OCI-LY1 (cell line): ENCODE measurements around the gene RAPGEF1.

ENCODE experiments used
- CTCF ChIP-seq: fragments of 200-600 bp; sonication (generic), shearing (Covaris generic); IDR thresholded peaks from 2 replicates; pipeline ENCODE4 v1.5.1; 2017; ENCODE audit warnings: mild to moderate bottlenecking, antibody characterized with exemption, low read length, moderate library complexity, mixed read lengths
- EZH2 ChIP-seq: fragments of 200-600 bp; sonication (generic), shearing (Covaris generic); IDR thresholded peaks from 2 replicates; pipeline ENCODE4 v1.8.0; 2017; ENCODE audit warnings: borderline replicate concordance, mixed run types, mild to moderate bottlenecking, antibody characterized with exemption, low read length, moderate library complexity, mixed read lengths

- TF ChIP-seq CTCF, result no peak
- no peak for TF ChIP-seq EZH2
Observed at GRCh38 chr9:131640438-131641137, 99.3 kb downstream of the RAPGEF1 start.
